ENCODE data around the gene STK11.

The STK11 gene

DNA sequence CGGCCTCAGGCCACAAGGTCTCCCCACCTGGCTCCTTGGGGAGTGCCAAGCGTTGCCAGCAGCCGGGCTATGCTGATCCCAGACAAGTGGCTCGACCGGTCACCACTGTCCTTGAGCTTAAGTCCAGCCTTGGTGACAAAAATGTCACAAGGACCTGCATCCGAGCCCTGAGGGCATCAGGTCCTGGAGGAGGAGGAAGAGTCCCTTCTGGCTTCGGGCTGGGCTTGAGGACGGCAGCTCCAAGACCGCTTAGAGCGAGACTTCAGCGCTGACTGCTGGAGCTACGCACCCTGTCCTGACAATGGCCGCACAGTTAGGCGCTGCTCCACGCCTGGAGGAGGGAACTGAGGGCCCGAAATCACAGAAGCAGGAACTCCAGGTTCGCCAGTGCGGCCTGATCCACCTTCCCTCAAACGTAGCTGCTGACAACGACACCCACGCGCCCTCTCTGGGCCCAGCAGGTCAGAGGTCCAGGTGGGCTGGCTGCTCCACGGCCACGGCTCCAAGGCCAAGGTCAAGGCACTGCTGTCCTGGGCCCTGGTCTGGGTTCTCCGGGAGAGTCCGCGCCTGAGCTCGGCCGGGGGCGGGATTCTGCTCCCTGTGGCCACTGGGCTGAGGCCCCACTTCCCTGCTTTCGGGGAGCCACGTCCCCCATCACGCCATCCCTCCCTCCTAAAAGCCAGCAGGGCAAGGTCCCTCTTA, 38.6 kb upstream of the STK11 start:
- H3K4me3 ChIP-seq: no peak overlapping the region
- TF ChIP-seq, protein P1, sequence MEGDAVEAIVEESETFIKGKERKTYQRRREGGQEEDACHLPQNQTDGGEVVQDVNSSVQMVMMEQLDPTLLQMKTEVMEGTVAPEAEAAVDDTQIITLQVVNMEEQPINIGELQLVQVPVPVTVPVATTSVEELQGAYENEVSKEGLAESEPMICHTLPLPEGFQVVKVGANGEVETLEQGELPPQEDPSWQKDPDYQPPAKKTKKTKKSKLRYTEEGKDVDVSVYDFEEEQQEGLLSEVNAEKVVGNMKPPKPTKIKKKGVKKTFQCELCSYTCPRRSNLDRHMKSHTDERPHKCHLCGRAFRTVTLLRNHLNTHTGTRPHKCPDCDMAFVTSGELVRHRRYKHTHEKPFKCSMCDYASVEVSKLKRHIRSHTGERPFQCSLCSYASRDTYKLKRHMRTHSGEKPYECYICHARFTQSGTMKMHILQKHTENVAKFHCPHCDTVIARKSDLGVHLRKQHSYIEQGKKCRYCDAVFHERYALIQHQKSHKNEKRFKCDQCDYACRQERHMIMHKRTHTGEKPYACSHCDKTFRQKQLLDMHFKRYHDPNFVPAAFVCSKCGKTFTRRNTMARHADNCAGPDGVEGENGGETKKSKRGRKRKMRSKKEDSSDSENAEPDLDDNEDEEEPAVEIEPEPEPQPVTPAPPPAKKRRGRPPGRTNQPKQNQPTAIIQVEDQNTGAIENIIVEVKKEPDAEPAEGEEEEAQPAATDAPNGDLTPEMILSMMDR (IDR thresholded peaks at IDR 0.05): no peak
- H3K27ac ChIP-seq: no peak overlapping the region
- no peak for DNase-seq (ENCODE audit: low spot score)

DNA sequence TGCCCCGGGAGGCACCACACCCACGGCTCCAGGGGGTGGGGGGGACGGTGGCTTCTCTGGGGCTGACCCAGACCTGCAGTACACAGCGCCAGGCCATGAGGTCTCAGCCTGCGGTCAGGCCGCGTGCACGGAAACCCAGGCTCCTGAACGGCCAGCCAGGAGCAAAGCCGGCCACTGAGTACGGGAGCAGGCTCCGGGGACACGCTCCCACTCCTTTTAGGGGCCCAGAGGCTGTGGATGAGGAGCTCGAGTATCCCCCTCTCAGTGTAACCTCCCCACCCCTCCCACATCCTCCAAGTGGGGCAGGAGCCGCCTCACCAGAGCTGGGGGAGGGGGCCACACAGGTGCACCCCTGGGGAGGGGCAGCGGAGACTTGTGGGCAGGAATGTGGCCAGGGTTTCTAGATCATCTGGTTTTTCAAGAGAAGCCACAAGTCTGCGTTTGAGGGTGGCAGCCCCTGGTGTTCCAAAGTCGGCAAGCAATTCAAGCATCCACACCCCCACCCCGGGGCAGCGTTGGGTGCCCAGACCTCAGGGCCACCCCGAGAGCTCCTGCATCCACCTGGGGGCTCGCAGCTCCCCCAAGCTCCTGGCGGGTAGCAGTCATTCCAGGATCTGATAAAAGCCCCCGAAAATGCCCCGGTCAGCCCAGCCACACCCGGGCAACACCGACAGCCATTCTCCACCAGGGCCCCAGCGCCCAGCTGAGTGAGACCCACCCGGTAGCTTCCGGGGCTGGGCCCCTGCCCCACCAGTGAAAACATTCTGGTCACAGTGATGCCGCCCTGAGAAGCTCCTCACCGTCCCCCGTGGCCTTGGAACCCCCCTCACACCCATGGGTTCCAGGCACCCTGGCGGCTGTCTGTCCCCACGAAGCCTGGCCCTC, 37.6 kb upstream of the STK11 start:
- TF ChIP-seq, protein P1 (IDR thresholded peaks at IDR 0.05): no peak
- no peak for DNase-seq (ENCODE audit: low spot score)
- peak overlapping the region; percentile 38 for H3K4me3 ChIP-seq
- peak overlapping the region in 1 of 2 donors; percentile 56 for H3K27ac ChIP-seq

DNA sequence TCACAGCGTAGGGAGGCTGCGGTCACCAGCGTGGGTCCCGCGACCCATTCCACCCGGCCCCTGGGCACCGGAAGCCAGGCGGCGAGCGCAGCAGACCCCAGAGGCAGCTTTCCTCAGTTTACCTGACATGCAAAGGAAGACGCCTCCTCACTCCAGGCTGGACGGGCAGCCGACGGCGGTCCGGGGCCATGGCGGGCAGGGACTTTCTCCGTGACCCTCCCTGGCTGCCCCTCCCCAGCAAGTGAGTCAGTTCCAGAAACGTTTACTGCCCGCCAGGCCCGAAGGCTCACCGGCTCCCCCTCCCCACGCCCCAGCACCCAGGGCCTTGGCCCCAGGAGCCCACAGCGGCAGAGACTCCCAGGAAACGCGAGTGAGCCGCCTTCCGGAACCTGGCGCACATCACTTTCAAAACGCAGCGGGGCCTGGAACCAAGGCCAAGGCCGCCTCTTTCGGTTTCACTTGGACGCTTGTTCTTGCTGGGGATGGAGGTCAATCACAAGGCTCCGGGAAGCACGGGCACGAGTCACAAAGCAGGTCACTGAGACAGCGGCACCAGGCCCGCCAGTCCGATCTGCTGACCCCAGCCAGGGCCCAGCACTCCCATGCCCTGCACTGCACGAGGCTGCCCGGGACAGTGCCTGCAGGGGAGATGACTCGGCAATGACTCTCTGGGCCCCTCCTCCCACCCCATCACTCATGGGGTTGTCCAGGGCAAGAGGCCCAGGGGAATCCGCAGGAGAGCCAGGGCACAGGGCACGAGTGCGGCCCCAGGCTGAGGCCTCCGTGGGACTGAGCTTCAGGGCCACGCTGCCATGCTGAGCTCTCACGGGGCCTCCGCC, 36.8 kb upstream of the STK11 start:
- H3K27ac ChIP-seq: peak overlapping the region in 1 of 2 donors; percentile 70
- H3K4me3 ChIP-seq: peak overlapping the region; percentile 38
- TF ChIP-seq, protein P1 (IDR thresholded peaks at IDR 0.05): no peak
- no peak for DNase-seq (ENCODE audit: low spot score)

DNA sequence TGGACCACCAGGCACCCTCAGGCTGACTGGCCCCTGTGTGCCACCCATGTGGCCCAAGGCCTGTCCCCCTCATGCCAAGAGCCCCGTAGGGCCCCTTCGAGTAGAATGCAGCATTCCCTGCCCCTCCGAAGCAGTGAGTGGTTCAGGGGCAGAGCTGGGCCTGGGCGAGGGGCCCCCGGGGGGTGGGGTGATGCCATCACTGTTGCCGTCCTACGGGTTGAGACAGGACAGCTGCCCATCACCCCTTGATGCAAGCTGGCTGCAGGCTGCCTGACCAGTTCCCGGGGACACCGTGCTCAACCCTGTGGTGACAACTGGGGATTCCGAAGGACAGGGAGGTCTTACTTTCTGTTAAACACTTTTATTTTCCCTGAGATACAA, 36.2 kb upstream of the STK11 start:
- H3K27ac ChIP-seq: peak overlapping the region in 1 of 2 donors; percentile 70
- H3K4me3 ChIP-seq: peak overlapping the region; percentile 38
- DNase-seq (ENCODE audit: low spot score): no peak
- TF ChIP-seq, protein P1 (IDR thresholded peaks at IDR 0.05): no peak

DNA sequence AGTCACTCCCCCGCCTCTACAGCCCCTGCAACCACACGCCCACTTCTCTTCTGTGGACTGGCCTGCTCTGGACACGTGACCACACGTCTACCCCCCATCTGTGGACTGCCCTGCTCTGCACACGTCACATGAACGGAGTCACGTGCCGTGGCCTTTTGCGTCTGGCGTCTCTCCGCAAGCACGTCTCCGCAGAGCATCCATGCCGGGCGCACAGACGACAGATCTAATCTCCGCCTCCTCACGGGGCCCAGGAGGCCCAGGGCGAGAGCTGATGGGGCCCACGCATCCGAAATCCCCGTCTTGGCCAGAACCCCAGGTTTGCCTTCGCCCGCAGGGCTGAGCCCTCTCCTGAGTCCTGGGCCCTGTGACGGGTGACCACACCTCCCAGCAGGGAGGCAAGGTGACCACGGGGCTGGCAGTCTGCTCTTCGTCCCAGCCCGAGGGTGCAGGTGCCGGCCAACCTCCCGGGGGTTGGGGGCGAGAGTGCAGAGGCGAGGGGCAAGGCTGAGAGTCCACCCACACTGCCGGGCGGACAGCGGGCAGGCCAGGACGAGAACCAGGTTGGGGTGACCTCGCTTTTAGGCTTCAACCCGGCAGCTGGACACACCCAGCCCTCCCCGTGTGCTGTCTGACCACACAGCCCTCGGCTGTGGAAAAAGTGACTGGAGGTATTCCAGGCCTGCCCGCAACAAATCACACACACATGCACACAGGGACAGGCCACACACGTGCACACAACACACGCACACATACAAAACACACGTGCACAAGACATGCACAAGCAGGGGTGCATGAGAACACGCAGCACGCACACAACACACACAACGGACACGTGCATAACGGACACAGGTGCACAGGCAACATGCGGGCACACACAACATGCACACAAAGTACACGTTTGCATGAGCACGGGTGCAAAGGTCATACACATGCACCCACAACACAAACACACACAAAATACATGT, 35.4 kb upstream of the STK11 start:
- TF ChIP-seq, protein P1 (IDR thresholded peaks at IDR 0.05): no peak
- no peak for DNase-seq (ENCODE audit: low spot score)
- H3K27ac ChIP-seq: peak overlapping the region in 1 of 2 donors; percentile 70
- H3K4me3 ChIP-seq: peak overlapping the region; percentile 38

Measured in coronary artery (tissue), 2 donors.